ELR (cell line): ENCODE results near the gene CTIF.

Experiments
- DNase-seq: peaks from one replicate; pipeline ENCODE4 v3.0.0-alpha.2; 2015; ENCODE audit warnings: low read depth

The CTIF gene

GRCh38 chr18:48788373-48788772, 249.5 kb downstream of the CTIF start:
- no peak for DNase-seq

- DNase-seq: no peak
These were observed 250.5 kb downstream of the CTIF start for GRCh38 chr18:48789259-48789812.

GRCh38 chr18:48790226-48790863, 251.5 kb downstream of the CTIF start:
- no peak for DNase-seq

- DNase-seq: no peak
These were observed 252.2 kb downstream of the CTIF start for GRCh38 chr18:48790869-48791635.

- peak; percentile 59 for DNase-seq
These were observed 252.8 kb downstream of the CTIF start for GRCh38 chr18:48791636-48792105.

- no peak for DNase-seq
These were observed 253.3 kb downstream of the CTIF start for GRCh38 chr18:48792141-48792540.

GRCh38 chr18:48792611-48793380, 254.0 kb downstream of the CTIF start:
- DNase-seq: no peak

- no peak for DNase-seq
These were observed 255.6 kb downstream of the CTIF start for GRCh38 chr18:48794251-48794970.

GRCh38 chr18:48795696-48796095, 256.9 kb downstream of the CTIF start:
- DNase-seq: no peak

GRCh38 chr18:48796491-48797205, 257.8 kb downstream of the CTIF start:
- no peak for DNase-seq

- DNase-seq: no peak
These were observed 259.0 kb downstream of the CTIF start for GRCh38 chr18:48797841-48798255.

- no peak for DNase-seq
These were observed 259.8 kb downstream of the CTIF start for GRCh38 chr18:48798334-48799245.

- no peak for DNase-seq
These were observed 261.0 kb downstream of the CTIF start for GRCh38 chr18:48799724-48800315.

GRCh38 chr18:48800466-48800865, 261.6 kb downstream of the CTIF start:
- no peak for DNase-seq

- DNase-seq: no peak
These were observed 262.3 kb downstream of the CTIF start for GRCh38 chr18:48800876-48801727.

GRCh38 chr18:48801728-48802542, 263.1 kb downstream of the CTIF start:
- DNase-seq: no peak

- DNase-seq: no peak
These were observed 263.9 kb downstream of the CTIF start for GRCh38 chr18:48802543-48803290.
